PC-9 (cell line): ENCODE results near the gene SVOP. TPM values are rescaled to one million over a fixed set of nuclear protein-coding genes. Genes with fewer than 3 reads are reported as not detected.

Experiments
- BruUV-seq: library from RNA; stranded (reverse); fragments of 400-500 nt; replicated peaks from 2 replicates; lab custom pipeline; 2021; lab: Mats Ljungman, UMichigan
- CTCF ChIA-PET: fragments of 300-600 bp; sonication (Branson Sonifier 250); formaldehyde crosslinking; loops from one replicate; lab custom pipeline; 2022; ENCODE audit warnings: antibody characterized with exemption; lab: Charles Lee
- POLR2A ChIA-PET: fragments of 300-600 bp; sonication (Branson Sonifier 250); formaldehyde crosslinking; loops from one replicate; lab custom pipeline; 2022; ENCODE audit warnings: antibody characterized with exemption; ENCODE audit not compliant: unreplicated experiment; lab: Charles Lee
- DNase-seq, 2 experiments: peaks; one replicate each; pipeline versions ENCODE4 v3.0.0 to v3.0.0-alpha.2; 2015 to 2022; ENCODE audit warnings: mixed read lengths in 1 of 2
- H2AFZ ChIP-seq: fragments of 200-600 bp; sonication (generic); 2 replicates; pipeline ENCODE4 v1.8.1; 2017; ENCODE audit warnings: antibody characterized with exemption
- H3F3A ChIP-seq: fragments of 200-600 bp; sonication (generic); 2 replicates; pipeline ENCODE4 v1.8.1; 2017; ENCODE audit warnings: antibody characterized with exemption, mild to moderate bottlenecking, low read depth; ENCODE audit not compliant: insufficient read depth
- H3K27ac ChIP-seq: fragments of 200-600 bp; sonication (generic); 2 replicates; pipeline ENCODE4 v1.6.1; 2016; ENCODE audit warnings: mixed run types
- H3K27me3 ChIP-seq: fragments of 200-600 bp; sonication (generic); 2 replicates; pipeline ENCODE4 v1.6.1; 2016; ENCODE audit warnings: low read depth, mixed run types; ENCODE audit not compliant: insufficient read depth
- H3K36me3 ChIP-seq: fragments of 200-600 bp; sonication (generic); 2 replicates; pipeline ENCODE4 v1.6.1; 2016; ENCODE audit warnings: low read depth, mixed run types
- H3K4me1 ChIP-seq: fragments of 200-600 bp; sonication (generic); replicated peaks from 2 replicates; pipeline ENCODE4 v1.6.1; 2016; ENCODE audit warnings: mixed run types; ENCODE audit not compliant: insufficient read depth
- H3K4me2 ChIP-seq: fragments of 200-600 bp; sonication (generic); 2 replicates; pipeline ENCODE4 v1.6.1; 2017; ENCODE audit warnings: mixed run types
- H3K4me3 ChIP-seq: fragments of 200-600 bp; sonication (generic); 2 replicates; pipeline ENCODE4 v1.6.1; 2016; ENCODE audit warnings: mixed run types
- H3K79me2 ChIP-seq: fragments of 200-600 bp; sonication (generic); 2 replicates; pipeline ENCODE4 v1.6.1; 2017; ENCODE audit warnings: low read depth, mixed run types
- H3K9me2 ChIP-seq: fragments of 200-600 bp; sonication (generic); 2 replicates; pipeline ENCODE4 v1.8.1; 2017; ENCODE audit warnings: mild to moderate bottlenecking; ENCODE audit not compliant: insufficient read depth
- H3K9me3 ChIP-seq: fragments of 200-600 bp; sonication (generic); 2 replicates; pipeline ENCODE4 v1.8.1; 2016; ENCODE audit warnings: low read depth; ENCODE audit not compliant: insufficient read depth
- H4K20me1 ChIP-seq: fragments of 200-600 bp; sonication (generic); 2 replicates; pipeline ENCODE4 v1.8.1; 2017; ENCODE audit not compliant: insufficient read depth
- CTCF ChIP-seq: fragments of 200-600 bp; sonication (generic); conservative IDR thresholded peaks from 2 replicates; pipeline ENCODE4 v1.6.1; 2017; ENCODE audit warnings: mixed run types, antibody characterized with exemption, mild to moderate bottlenecking, moderate library complexity
- EZH2 ChIP-seq: fragments of 200-600 bp; sonication (generic); IDR thresholded peaks from 2 replicates; pipeline ENCODE4 v1.8.0; 2017; ENCODE audit warnings: antibody characterized with exemption, low read depth
- intact Hi-C: fragments of 100-400 bp; cut with micrococcal nuclease; formaldehyde crosslinking; loops from one replicate; pipeline ENCODE4 v1.10.0; 2022; ENCODE audit not compliant: unreplicated experiment
- total RNA-seq: library from RNA; stranded (reverse); gene quantifications from 2 replicates; pipeline ENCODE4 v1.2.3, GENCODE V29; 2021

SVOP gene
- total RNA-seq, 1 experiment from 2014 or later, result not detected

- DNase-seq, result no peak
- no TSS peak for BruUV-seq
- no peak overlapping the region for H3K4me2 ChIP-seq
- H3K27ac ChIP-seq, result no peak overlapping the region
- no peaks in the 10 kb centered on the region for H3F3A ChIP-seq
- no peaks in the 10 kb centered on the region for H3K4me1 ChIP-seq
- TF ChIP-seq CTCF, result no peak
- no peak for TF ChIP-seq EZH2
- intact Hi-C loops, result no loop called here
- H3K27me3 ChIP-seq, result peaks cover 66% of the 10 kb centered on the region
- ChIA-PET POLR2A (no interaction called here), CTCF (interaction anchor here (0.6 kb wide), 1 partner anchor 20 kb away, joined by 4 read pairs; no protein-coding TSS in a partner anchor)
- no peaks in the 10 kb centered on the region for H3K79me2 ChIP-seq
- H2AFZ ChIP-seq, result no peak overlapping the region
- H3K4me3 ChIP-seq, result no peak overlapping the region
- no peaks in the 10 kb centered on the region for H3K9me2 ChIP-seq
- no peaks in the 10 kb centered on the region for H4K20me1 ChIP-seq
- no peaks in the 10 kb centered on the region for H3K36me3 ChIP-seq
- no peaks in the 10 kb centered on the region for H3K9me3 ChIP-seq
These were observed 5.7 kb downstream of the SVOP start for GRCh38 chr12:109014984-109015765.

- Histone ChIP-seq H3K4me1 (no peaks in the 10 kb centered on the region), H2AFZ (no peak overlapping the region), H3F3A (no peaks in the 10 kb centered on the region), H3K27ac (no peak overlapping the region), H3K27me3 (peaks cover 82% of the 10 kb centered on the region), H3K9me2 (no peaks in the 10 kb centered on the region), H4K20me1 (no peaks in the 10 kb centered on the region), H3K79me2 (no peaks in the 10 kb centered on the region), H3K36me3 (no peaks in the 10 kb centered on the region), H3K4me3 (no peak overlapping the region), H3K4me2 (no peak overlapping the region), H3K9me3 (no peaks in the 10 kb centered on the region)
- TF ChIP-seq CTCF, result no peak
- TF ChIP-seq EZH2, result no peak
- ChIA-PET CTCF (no interaction called here), POLR2A (no interaction called here)
- intact Hi-C loops, result no loop called here
- no TSS peak for BruUV-seq
- DNase-seq, result no peak
These were observed 10.6 kb downstream of the SVOP start for GRCh38 chr12:109010259-109010658.

- Histone ChIP-seq H3K4me2 (no peak overlapping the region), H3K36me3 (no peaks in the 10 kb centered on the region), H2AFZ (no peak overlapping the region), H3F3A (no peaks in the 10 kb centered on the region), H3K9me3 (no peaks in the 10 kb centered on the region), H3K4me1 (no peaks in the 10 kb centered on the region), H3K9me2 (no peaks in the 10 kb centered on the region), H3K79me2 (no peaks in the 10 kb centered on the region), H4K20me1 (no peaks in the 10 kb centered on the region), H3K27me3 (peaks cover 82% of the 10 kb centered on the region), H3K4me3 (no peak overlapping the region), H3K27ac (no peak overlapping the region)
- DNase-seq, result no peak
- TF ChIP-seq EZH2 (no peak), CTCF (no peak)
- no TSS peak for BruUV-seq
- ChIA-PET POLR2A (no interaction called here), CTCF (no interaction called here)
- intact Hi-C loops, result no loop called here
These were observed 11.1 kb downstream of the SVOP start for GRCh38 chr12:109009766-109010165.
